NOMO-1 treated with dmso at 0.1 percent for 144 hours (cell line): ENCODE data around the gene SAPCD1.

ENCODE experiments used
- DNase-seq: peaks from one replicate; lab custom pipeline; 2025; ENCODE audit not compliant: unreplicated experiment; lab: John Stamatoyannopoulos, UW

SAPCD1 gene

GRCh38 chr6:31728767-31729514 lies 33.5 kb upstream of the SAPCD1 start, which contains the start of gene DDAH2:
Gene DDAH2 (minus strand): TSS chr6:31729299. CDS start chr6:31729161, 138 bp downstream.
- DNase-seq = no peak

- peak; percentile 64 for DNase-seq
Observed at GRCh38 chr6:31729515-31729978, 32.9 kb upstream of the SAPCD1 start.

- DNase-seq = peak; percentile 33
Observed at GRCh38 chr6:31729979-31730630, 32.4 kb upstream of the SAPCD1 start.

- no peak for DNase-seq
Observed at GRCh38 chr6:31730631-31731086, 31.8 kb upstream of the SAPCD1 start.

- DNase-seq = no peak
Observed at GRCh38 chr6:31732029-31732428, 30.4 kb upstream of the SAPCD1 start.

- no peak for DNase-seq
Observed at GRCh38 chr6:31733734-31734133, 28.7 kb upstream of the SAPCD1 start.

GRCh38 chr6:31734247-31734820 lies 28.1 kb upstream of the SAPCD1 start:
- DNase-seq = no peak

- DNase-seq = peak; percentile 26
Observed at GRCh38 chr6:31734821-31735406, 27.5 kb upstream of the SAPCD1 start.

GRCh38 chr6:31736021-31736767 lies 26.3 kb upstream of the SAPCD1 start, which contains the start of gene CLIC1:
Gene CLIC1 (minus strand): TSS chr6:31736530. CDS start chr6:31736300, 230 bp downstream.
- DNase-seq = peak; percentile 78

GRCh38 chr6:31736768-31737314 lies 25.6 kb upstream of the SAPCD1 start:
- DNase-seq = no peak

- peak; percentile 69 for DNase-seq
Observed at GRCh38 chr6:31737315-31737990, 25.0 kb upstream of the SAPCD1 start.

GRCh38 chr6:31737991-31738979 lies 24.2 kb upstream of the SAPCD1 start:
- DNase-seq = peak; percentile 99

- DNase-seq = peak; percentile 99
Observed at GRCh38 chr6:31739639-31740396, 22.6 kb upstream of the SAPCD1 start, which contains the start of gene MSH5. Gene MSH5 (plus strand): TSS chr6:31740005. CDS start chr6:31740467, 462 bp downstream.

- DNase-seq = peak; percentile 53
Observed at GRCh38 chr6:31740397-31741223, 21.8 kb upstream of the SAPCD1 start.

GRCh38 chr6:31741815-31742214 lies 20.6 kb upstream of the SAPCD1 start:
- no peak for DNase-seq

- no peak for DNase-seq
Observed at GRCh38 chr6:31742894-31743293, 19.6 kb upstream of the SAPCD1 start.

GRCh38 chr6:31744422-31744821 lies 18.0 kb upstream of the SAPCD1 start:
- DNase-seq = no peak
